Mesothelial cell of epicardium (in vitro differentiated cells): ENCODE data around the gene CCT4. TPM values are rescaled to one million over a fixed set of nuclear protein-coding genes. Genes with fewer than 3 reads are reported as not detected.

ENCODE experiments used
- DNase-seq, 2 experiments: peaks; one replicate each; pipeline ENCODE4 v3.0.0; 2021; ENCODE audit warnings: low spot score in 2 of 2; ENCODE audit not compliant: unreplicated experiment in 2 of 2
- H3K27ac Mint-ChIP-seq: 2 replicates; pipeline ENCODE4 v1.8.0; 2021; ENCODE audit warnings: mixed read lengths
- H3K27me3 Mint-ChIP-seq: 2 replicates; pipeline ENCODE4 v1.8.0; 2021; ENCODE audit warnings: low read depth, mixed read lengths
- H3K36me3 Mint-ChIP-seq: 2 replicates; pipeline ENCODE4 v1.8.0; 2021; ENCODE audit warnings: mixed read lengths
- H3K4me1 Mint-ChIP-seq: 2 replicates; pipeline ENCODE4 v1.8.0; 2021; ENCODE audit warnings: mixed read lengths
- H3K4me3 Mint-ChIP-seq: 2 replicates; pipeline ENCODE4 v1.8.0; 2021; ENCODE audit warnings: mild to moderate bottlenecking, moderate library complexity, mixed read lengths
- H3K9me3 Mint-ChIP-seq: 2 replicates; pipeline ENCODE4 v1.8.0; 2021; ENCODE audit warnings: mixed read lengths
- total RNA-seq: library from RNA; stranded (reverse); gene quantifications from 3 replicates; pipeline ENCODE4 v1.2.1, GENCODE V29; 2021
- TF ChIP-seq, protein P1 (sequence below): fragments of 200-600 bp; sonication (generic); IDR thresholded peaks from one replicate; pipeline ENCODE4 v1.5.0; 2021; ENCODE audit warnings: antibody characterized with exemption; ENCODE audit not compliant: unreplicated experiment

The CCT4 gene
- total RNA-seq, 1 donor from 2014 or later = 162 TPM

DNA sequence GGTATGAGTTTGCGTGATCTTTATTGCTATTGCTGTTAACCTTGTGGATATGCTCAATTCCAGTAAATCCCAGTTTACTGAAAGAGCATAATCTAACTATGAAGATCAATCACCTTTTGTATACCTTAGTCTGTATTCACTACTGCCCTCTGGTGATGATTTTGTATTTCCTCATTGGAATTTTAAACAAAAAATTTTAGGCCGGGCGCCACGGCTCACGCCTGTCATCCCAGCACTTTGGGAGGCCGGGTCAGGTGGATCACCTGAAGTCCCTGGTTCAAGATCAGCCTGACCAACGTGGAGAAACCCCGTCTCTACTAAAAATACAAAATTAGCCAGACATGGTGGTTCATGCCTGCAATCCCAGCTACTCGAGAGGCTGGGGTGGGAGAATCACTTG, 22.1 kb upstream of the CCT4 start:
- no peak overlapping the region for H3K27ac Mint-ChIP-seq

GRCh38 chr2:61909116-61909515, 20.7 kb upstream of the CCT4 start:
- peaks cover 3% of the 10 kb centered on the region for H3K4me1 Mint-ChIP-seq
- peaks cover 2% of the 10 kb centered on the region for H3K36me3 Mint-ChIP-seq
- H3K27ac Mint-ChIP-seq = no peak overlapping the region
- H3K27me3 Mint-ChIP-seq = no peaks in the 10 kb centered on the region
- no peak overlapping the region for H3K4me3 Mint-ChIP-seq
- no peaks in the 10 kb centered on the region for H3K9me3 Mint-ChIP-seq
- no peak for DNase-seq
- TF ChIP-seq, protein P1, sequence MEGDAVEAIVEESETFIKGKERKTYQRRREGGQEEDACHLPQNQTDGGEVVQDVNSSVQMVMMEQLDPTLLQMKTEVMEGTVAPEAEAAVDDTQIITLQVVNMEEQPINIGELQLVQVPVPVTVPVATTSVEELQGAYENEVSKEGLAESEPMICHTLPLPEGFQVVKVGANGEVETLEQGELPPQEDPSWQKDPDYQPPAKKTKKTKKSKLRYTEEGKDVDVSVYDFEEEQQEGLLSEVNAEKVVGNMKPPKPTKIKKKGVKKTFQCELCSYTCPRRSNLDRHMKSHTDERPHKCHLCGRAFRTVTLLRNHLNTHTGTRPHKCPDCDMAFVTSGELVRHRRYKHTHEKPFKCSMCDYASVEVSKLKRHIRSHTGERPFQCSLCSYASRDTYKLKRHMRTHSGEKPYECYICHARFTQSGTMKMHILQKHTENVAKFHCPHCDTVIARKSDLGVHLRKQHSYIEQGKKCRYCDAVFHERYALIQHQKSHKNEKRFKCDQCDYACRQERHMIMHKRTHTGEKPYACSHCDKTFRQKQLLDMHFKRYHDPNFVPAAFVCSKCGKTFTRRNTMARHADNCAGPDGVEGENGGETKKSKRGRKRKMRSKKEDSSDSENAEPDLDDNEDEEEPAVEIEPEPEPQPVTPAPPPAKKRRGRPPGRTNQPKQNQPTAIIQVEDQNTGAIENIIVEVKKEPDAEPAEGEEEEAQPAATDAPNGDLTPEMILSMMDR = no peak

More for the DNA sequence above, 22.1 kb upstream of the CCT4 start:
- Mint-ChIP-seq H3K27me3 (no peaks in the 10 kb centered on the region), H3K36me3 (peaks cover 2% of the 10 kb centered on the region), H3K4me1 (peaks cover 3% of the 10 kb centered on the region), H3K4me3 (no peak overlapping the region), H3K9me3 (no peaks in the 10 kb centered on the region)
- DNase-seq = no peak
- TF ChIP-seq, protein P1 = peak; percentile 35

DNA sequence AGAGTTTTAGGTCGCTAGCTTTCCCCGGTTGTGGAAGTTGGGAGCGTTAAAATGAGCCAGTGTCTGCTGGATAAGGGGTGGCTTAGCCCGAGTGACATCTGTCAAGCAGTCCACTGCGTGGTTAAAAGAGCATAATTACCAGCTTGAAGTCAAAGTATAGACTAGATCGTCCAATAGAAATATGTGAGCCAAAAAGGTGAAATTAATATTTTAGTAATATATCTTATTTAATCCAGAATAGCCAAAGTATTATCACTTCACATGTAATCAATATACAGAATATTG, 17.7 kb upstream of the CCT4 start:
- DNase-seq = no peak
- no peaks in the 10 kb centered on the region for H3K27me3 Mint-ChIP-seq
- H3K9me3 Mint-ChIP-seq = no peaks in the 10 kb centered on the region
- peak overlapping the region; percentile 97 for H3K4me3 Mint-ChIP-seq
- peaks cover 3% of the 10 kb centered on the region for H3K4me1 Mint-ChIP-seq
- TF ChIP-seq, protein P1 = no peak
- H3K27ac Mint-ChIP-seq = peak overlapping the region; percentile 92
- H3K36me3 Mint-ChIP-seq = no peaks in the 10 kb centered on the region

GRCh38 chr2:61905372-61906185, 17.1 kb upstream of the CCT4 start, which contains the start of gene COMMD1:
Gene COMMD1 (plus strand): TSS chr2:61905674. CDS start chr2:61905679, 5 bp downstream.
- Mint-ChIP-seq H3K4me3 (peak within 1 kb of the TSS; percentile 97), H3K4me1 (peaks cover 3% of the 10 kb centered on the region), H3K27me3 (no peaks in the 10 kb centered on the region), H3K27ac (peak within 1 kb of the TSS; percentile 92), H3K9me3 (no peaks in the 10 kb centered on the region), H3K36me3 (no peaks in the 10 kb centered on the region)
- TF ChIP-seq, protein P1 = no peak
- peak; percentile 46 to 73 for DNase-seq

DNA sequence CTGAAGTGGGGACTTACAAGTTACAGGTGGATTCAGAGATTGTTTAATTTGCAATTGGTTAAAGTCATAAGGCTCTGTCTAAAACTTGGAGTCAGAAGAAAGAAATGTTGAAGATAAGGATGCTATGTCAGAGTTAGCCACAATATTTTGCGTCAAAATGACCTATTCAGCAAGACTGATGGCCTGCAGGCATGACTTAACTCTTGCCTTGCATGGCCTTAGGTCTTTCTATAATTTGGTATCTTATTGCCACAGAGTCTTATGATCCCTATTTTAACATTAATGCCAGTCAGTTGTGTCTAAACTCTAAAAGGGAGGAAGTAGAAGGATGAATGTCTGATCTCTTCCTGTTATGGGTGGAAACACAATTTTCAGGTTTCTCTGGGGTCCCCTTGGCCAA, 11.8 kb upstream of the CCT4 start:
- DNase-seq = no peak
- H3K27me3 Mint-ChIP-seq = no peaks in the 10 kb centered on the region
- no peak overlapping the region for H3K4me3 Mint-ChIP-seq
- TF ChIP-seq, protein P1 = no peak
- no peak overlapping the region for H3K27ac Mint-ChIP-seq
- H3K4me1 Mint-ChIP-seq = no peaks in the 10 kb centered on the region
- H3K36me3 Mint-ChIP-seq = no peaks in the 10 kb centered on the region
- no peaks in the 10 kb centered on the region for H3K9me3 Mint-ChIP-seq
